Fibroblast of gingiva (primary cell): ENCODE results near the gene HLF.

Experiments used
- DNase-seq: peaks from one replicate; pipeline ENCODE4 v3.0.0-alpha.2; 2011; ENCODE audit warnings: low read depth

Gene HLF

DNA sequence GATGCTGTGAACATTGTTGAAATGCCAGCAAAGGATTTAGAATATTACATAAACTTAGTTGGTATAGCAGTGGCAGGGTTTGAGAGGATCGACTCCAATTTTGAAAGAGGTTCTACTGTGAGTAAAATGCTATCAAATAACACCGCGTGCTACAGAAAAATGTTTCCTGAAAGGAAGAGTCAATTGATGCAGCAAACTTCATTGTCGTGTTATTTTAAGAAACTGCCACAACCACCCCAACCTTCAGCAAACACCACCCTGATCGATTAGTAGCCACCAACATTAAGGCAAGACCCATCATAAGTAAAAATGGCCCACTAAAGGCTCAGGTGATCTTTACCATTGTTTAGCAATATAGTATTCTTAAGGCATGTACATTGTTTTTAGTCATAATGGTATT, 27.3 kb downstream of the HLF start:
- no peak for DNase-seq

DNA sequence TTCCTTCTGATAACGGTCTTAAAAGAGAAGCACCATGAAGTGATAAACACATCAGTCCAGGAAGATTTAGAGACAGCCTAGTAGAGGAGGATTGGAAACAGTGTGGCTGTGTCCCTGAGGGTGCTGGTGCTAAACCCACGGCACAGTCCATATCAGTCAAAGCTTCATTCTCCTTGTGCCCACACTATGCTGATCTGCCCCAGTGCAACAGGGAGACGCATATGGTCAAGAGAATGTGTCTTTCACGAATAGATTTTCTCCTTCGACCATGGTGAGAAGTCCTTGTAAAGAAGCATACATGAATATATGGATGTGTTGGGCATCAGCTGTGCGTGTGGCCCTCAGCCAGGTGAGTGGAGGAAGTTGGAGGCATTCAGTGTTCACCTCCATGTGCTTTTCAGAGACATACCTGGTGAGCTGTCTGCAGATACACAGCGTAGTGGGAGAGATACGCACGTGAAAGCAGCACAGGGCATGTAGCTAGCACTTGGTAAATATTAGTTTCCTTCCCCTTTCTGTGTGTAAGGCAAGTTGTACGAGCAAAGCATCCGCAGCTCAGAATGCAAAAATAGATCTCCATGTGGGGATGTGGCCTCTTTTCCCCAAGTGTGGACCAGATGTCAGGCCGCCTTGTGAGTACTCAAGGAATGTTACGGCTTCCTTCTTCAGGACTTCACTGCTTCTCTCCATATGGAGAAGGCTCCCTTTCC, 29.4 kb downstream of the HLF start:
- no peak for DNase-seq

DNA sequence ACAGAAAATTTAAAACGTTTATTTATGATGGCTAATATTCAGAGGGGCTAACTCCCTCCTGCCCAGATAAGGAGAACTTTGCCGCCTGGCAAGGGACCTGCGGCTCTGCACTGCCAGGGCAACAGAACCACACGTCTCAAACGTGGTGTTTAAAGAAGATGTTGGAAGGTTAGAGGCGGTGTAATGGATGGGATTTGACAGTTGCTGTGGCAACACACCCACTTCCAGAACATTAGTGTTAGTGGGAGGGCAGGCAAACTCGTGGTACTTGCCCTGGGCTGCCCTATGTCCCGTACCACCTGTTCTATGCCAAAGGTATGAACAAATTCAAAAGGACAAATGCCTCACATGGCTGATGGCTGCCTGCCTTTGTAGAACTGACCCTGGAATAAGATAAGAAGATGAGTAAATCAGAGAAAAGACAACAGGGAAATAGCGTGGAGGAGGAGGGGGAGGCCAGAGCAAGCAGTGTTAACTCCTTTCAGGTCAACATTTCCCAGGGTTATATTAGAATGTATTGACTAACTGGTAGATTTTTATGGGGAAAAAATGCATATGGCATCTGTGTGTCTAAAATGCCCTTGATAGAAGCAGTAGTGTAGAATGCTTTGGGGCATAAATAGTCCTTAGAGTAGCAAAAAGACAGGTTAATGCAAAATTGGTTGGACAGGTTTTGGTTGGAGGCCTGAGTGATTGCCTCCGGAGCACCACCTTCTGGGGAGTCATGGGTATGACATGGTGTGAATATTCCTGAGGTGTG, 30.8 kb downstream of the HLF start:
- no peak for DNase-seq

DNA sequence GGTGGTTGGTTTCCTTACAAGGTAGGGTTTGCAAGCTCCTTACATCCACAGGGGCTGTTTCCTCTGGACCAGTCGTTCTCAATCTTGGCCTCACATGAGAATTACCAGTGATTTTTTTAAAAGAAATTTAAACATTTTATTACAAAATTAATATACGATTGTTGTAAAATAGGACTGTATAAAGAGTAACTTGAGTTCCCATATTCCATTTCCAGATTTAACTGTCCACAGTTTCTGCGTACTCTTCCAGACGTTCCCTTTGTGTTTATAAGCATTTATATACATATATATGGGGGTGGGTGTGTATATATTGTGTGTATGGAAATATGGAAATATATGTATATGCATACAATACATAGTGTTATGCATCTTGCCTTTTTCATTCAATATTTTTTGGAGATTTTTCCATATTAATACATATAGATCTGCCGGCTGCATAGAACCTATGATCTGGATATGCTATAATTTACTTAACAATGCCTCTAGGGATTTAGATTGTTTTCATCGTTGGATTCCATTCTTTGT, 31.5 kb downstream of the HLF start:
- no peak for DNase-seq

DNA sequence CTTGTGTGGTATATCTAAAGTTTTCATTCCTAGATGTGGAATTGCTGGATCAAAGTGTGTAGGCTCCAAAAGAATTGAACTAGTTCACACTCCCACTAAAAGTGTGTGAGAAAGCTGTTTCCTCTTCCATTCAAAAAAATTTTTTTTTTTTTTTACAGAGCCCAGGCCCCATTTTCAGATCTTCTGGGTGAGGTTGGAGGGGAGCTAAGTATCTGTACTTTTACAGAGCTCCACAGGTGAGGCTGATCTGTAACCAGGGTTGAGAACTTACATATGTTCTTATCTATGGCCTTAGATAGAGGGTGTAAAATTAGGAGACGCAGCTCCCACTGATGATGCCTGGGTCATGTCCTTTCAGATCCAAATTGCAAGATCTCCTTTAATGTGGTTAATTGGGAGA, 31.9 kb downstream of the HLF start:
- DNase-seq, result no peak

DNA sequence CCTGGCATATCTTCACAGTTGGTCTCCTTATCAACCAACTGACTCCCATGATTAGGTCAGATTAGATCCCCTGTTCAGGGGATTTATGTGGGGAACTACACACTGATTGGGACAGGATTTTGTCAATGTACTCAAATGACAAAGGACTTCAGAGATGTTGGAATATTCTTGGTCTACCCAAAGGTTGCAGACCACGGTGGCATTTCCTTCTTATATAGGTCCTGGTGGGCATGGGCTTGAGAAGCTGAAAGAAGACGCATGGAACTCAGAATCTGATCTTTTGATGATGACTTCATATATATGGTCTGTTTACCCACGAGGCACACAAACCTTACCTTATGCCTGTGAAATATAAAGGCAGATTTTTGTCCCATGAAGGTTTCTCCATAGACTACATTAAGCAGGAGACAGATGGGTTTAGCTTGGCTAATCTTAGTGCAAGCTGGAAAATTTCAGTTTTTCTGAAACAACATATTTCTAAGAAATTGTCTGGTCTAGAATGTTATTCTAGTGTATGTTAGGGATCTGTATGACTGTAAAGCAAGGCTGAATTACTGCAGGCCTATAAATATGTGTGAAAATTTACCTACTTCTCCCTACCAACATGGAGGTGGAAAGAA, 33.5 kb downstream of the HLF start:
- DNase-seq, result no peak

DNA sequence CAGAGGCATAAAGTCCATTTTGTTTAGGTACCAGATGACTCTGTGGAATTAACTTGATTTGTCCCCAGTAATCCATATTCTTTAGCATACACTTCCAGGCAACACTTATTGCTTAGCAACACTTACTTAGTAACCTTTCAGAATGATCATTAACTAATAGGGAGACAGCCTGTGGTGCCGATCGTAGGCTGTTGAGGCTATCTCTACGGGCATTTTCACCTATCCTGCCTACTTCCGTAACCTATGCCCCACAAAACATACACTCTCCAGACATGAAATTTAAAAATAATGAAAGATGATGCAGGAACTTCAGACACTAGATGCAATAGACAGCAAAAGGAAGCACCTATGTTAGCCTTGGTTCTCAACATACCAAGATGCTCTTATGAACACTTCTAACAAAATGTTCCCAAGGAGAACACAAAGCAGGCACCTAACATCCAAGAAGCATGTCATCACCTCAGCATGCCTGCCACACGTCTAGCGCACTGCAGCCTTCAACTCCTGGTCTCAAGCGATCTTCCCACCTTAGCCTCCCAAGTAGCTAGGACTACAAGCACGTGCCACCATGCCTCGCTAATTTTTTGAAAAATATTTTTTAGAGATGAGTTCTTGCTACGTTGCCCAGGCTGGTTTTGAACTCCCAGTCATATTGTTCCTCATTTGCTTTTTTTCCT, 34.5 kb downstream of the HLF start:
- DNase-seq, result no peak

DNA sequence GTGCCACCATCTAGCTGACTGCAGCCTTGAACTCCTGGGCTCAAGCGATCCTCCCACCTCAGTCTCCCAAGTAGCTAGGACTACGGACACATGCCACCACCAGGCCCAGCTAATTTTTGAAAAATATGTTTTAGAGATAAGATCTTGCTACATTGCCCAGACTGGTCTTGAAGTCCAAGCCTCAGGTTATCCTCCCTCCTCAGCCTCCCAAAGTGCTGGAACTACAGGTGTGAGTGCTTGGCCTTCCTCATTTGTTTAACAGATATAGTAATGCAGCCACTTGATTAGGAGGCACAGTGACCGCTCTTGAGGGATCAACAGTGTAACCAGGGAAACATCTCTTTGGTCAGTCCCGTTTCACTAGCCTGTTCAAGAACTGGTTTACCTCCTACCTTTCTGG, 35.1 kb downstream of the HLF start:
- no peak for DNase-seq

DNA sequence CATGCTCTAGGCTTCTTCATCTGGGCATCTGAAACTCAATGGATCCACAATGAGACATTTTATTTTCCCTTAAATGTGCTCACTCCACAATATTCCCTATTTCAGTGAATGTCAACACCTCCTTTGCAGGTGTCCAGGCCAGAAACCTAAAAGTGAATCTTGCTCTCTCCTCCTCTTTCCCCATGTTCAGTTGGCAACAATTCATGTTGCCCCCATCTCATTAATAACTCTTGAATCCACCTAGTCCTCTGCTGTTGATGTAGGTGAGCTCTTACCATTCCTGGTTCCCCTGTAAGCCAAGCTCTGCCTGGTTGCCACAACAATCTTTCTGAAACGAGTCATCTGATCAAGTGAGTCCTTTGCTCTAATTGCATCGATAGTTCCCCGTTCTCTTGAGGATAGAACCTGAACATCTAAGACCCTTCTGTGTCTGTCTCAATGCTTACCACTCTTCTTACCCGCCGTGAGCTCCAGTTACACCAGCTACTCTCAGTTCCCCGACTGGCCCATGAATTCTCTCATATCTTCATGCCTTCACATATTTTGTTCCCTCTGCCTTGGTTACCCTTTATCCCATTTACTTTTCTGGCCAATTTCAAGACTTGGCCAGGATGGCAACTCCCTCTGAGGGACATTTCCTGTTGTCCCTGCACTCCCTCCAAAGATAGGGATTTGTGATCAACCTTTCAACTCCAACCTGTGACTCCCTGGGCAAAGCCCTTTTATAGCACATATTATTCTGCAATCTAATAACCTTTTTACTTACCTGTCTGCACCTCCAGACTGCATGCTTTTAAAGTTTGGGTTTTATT, 35.9 kb downstream of the HLF start:
- no peak for DNase-seq

DNA sequence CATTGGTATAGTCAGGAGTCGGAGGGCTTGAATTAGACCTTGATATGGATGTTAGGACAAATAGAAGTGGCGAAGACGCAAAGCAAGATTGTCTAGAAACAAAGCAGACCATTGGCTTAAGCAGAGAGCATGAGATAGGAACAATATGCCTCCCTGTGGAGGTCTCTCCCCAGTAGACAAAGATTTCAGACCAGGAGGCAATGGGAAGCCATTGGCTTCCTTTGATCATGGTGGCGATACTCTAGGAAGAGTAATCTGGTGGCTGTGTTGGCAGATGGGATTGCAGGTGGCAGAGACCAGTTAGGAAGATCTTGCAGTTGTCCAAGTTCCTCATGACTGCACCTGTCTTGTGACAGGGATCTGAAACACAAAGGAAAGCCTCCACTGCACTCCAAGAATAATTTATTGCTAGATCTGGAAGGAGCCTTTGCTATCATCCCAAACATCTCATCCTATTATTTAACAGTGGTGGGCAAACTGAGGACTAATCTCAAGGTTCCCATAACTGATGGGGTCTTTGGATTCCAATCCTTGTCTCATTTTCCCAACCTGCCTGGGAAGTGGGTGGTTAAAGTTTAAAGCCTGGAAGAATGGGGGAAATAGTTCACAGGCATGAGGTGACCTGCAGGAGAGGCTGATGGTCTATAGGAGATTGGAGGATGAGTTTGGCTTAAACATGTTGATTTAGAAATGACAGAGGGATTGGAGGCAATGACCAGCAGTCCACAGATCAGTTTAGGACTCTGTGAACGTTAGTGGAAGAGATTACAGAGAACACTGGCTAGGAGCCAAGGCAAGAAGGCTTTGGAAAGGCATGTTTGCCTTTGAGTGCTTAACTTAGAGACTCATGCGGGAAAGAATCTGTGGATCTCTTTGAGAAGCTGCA, 37.0 kb downstream of the HLF start:
- no peak for DNase-seq

DNA sequence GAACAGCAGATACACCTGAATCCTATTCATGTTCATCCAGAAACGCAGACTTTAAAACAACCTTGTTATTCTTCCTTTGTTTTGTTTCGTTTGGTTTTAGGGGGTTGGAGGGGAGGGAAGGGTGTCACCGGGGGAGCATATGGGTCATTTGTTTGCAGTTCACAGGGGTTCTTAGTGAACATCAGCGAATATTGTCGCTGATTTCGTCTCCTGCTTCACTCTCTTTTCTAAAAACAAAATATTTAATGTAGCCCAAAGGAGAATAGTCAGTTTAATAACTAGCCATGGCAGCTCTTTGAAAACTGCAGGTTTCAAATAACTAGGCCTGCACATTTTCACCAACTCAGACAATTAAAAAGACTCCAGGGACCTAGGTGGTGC, 37.6 kb downstream of the HLF start:
- DNase-seq, result no peak

DNA sequence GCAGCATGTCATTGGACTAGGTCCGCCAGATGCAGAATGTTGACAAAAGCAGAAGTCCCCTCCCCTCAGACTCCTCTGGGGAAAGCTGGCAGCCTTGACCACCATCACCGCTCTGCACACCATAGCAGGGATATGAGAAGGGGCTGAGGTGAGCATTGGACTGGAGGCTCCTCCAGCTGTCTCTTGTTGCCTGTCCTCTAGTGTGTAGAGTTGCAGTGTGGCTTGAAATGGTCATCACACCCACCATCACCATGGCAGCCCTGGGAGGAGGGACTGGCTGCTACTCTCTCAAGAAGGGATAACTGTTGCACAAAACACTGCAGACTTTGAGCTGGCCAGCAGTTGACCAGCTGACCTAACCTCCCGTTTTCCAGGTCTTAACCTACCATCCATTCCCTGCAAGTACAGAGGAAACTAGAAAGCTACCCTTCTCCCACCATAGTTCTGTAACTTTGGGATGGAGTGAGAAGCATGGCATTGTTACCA, 38.3 kb downstream of the HLF start:
- DNase-seq, result no peak

DNA sequence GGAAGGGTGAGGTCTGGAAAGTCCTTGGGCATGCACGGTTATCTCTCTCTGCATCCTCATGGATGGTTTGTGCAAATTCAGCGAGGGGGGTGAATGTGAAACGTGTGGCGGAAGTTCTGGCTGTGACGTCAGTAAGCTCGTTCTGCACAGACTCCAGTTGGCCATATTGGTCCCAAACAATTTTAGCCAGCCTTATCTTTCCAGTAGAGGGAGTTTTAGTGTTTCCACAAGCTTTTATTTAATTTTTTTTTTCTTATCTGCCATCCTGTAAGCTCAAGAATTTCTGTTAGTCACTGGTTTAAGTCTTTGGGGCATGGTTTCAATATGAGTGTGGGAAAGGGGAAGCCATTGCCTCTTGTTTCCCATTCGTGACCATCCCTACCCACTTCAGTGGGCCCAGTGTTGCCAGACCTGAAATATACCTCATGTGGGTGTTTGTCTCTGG, 39.0 kb downstream of the HLF start:
- no peak for DNase-seq

DNA sequence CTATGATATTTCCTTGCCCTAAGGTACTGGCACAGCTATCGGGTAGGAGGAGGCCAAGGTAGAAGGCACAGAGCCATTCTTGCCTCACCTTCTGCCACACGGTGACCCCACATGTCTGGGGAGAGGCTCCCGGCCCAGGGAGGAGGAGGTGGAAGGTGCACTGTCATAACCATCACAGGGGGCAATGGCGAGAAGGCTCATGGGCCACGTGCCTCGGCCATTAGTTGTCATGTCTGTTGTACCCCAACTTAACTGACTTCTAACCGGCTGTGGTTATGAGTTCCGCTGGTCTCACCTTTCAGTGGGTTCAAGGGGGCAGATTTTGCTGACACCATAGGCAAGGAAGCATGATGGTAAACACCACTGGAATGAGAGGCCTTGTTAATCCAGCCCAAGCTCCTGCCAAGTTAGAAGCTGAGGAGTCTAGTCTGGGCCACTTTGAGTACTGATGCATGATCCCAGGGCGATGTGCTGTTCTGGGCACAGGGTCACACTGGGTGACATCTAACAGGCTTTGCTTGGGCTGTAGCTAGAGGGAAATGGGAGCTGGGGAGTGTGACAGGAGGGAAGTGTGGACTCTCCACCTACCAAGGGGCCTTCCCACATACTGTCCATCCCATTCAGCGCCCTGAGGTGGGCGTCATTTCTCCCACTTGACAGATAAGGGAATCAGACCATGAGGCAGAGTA, 39.6 kb downstream of the HLF start:
- DNase-seq, result no peak

DNA sequence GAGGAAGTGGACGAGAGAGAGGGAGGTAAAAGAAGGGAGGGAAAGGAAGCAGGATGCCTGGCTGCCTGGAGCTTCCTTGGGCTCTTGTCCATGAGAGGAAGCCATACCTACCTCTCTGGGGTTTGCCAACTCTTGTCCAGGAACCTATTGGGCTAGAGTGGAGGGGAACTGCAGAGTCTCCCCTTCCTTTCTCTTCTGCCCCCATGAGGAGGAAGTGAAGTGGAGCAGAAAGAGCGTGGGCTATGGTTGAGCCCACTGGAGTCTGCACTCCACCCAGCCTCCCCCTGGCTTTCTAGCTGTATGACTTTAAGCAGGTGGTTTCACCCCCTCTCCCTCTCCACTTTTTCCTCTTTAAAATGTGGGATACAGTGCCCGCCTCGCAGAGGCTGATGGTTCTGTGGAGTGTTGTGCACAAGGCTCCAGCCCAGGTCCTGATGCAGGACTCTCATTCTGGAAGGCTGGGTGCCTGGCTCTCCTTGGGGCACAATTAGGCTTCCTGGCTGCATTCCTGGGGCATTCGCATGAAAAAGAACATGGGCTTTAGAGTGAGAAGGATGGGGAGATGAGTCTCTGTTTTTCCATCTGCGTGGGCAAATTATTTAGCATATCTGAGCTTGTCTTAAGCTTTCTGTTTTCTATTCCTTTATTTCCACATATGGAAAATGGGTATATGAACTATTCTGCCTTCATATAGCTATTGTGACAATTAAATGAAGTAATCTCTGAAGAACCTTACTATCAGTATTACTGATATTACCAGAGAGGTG, 40.7 kb downstream of the HLF start:
- DNase-seq, result no peak

DNA sequence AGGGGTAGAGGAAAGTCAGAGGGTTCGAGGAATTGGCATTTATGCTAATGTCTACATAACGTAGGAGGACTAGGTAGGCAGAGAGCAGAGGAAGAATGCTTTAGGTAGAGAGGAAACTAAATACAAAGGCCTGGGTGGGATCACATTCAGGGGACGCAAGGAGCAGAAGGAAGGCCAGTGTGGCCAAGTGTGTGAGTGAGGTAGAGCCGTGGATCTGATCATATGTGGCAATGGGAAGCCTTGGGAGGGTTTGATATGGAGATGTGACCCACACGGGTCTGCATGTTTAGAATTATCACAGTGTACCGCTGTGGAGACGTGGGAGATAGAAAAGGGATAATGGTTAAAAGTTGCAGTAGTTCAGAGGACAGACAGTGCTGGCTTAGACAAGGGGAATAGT, 43.1 kb downstream of the HLF start:
- DNase-seq, result no peak

DNA sequence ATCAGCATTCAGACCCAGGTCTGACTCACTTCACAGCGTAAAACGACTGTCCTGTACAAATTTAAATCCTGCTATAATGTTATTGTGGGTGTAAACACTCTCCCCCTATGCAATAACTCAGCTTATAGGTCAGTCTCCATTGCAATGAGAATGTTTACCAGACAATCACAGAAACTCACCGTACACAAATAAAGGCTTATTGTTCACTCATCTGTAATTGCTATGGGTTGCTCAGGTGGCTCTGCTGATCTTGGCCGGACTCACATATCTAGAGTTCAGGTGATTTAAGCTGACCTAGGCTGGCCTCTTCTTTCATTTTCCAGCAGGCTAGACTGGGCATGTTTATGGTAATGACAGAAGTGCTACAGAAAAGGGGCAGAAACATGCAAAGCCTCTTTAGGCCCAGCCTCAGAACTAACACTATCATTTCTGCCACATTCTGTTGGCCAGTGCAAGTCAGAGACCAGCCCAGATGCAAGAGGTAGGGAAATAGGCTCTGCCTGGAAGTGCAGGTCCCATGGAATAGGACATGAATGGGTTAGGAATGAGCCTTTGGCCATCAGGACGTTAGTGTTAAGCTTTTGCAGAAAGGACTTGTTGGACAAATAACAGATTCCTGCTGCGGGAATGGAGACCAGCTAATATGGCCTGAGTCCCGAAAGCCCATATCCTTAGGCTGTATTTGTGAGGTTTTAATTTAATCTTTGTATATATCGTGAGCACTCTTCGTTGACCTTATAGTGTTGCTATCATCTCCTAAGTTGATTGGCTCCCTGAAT, 44.0 kb downstream of the HLF start:
- DNase-seq, result no peak

DNA sequence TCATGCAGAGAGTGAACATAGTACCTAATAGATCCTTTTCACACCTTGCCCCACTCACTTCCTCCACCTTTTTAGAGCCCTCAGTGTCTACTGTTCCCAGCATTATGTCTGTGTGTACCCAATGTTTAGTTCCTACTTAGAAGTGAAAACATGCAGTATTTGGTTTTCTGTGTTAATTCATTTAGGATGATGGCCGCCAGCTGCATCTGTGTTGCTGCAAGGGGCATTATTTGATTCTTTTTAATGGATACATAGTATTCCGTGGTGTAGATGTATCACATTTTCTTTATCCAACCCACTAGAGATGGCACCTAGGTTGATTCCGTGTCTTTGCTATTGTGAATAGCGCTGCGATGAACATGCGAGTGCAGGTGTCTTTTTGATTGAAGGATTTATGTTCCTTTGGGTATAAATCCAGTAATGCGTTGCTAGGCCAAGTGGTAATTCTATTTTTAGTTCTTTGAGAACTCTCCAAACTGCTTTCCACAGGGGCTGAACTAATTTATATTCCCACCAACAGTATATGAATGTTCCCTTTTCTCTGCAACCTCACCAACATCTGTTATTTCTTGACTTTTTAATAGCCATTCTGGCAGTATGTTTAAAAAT, 47.1 kb downstream of the HLF start:
- no peak for DNase-seq
